Ishikawa (cell line): Measurements from ENCODE around the gene BMP4.

Experiments
- RAD21 ChIP-seq: IDR thresholded peaks from 2 replicates; pipeline ENCODE4 v1.6.1; 2012; ENCODE audit warnings: low read depth
- YY1 ChIP-seq: IDR thresholded peaks from 2 replicates; pipeline ENCODE4 v1.6.1; 2012; ENCODE audit warnings: low read depth

GRCh38 chr14:53982546-53982945 lies 25.9 kb upstream of the BMP4 start:
- no peak for TF ChIP-seq RAD21
- TF ChIP-seq YY1, result no peak
